Osteoblast (primary cell): ENCODE results near the gene ALG6. TPM values are rescaled to one million over a fixed set of nuclear protein-coding genes. Genes with fewer than 3 reads are reported as not detected.

Experiments
- DNase-seq: peaks from one replicate; pipeline ENCODE4 v3.0.0; 2011; ENCODE audit warnings: low spot score, mixed read lengths; ENCODE audit not compliant: insufficient read length; ENCODE audit errors: missing footprints
- H2AFZ ChIP-seq: 2 replicates; pipeline ENCODE4 v1.6.0; 2011; ENCODE audit warnings: mild to moderate bottlenecking, low read length
- H3K27ac ChIP-seq: 2 replicates; pipeline ENCODE4 v1.5.1; 2011; ENCODE audit warnings: mild to moderate bottlenecking, low read depth, low read length, moderate library complexity
- H3K27me3 ChIP-seq: 2 replicates; pipeline ENCODE4 v1.6.0; 2012; ENCODE audit warnings: mild to moderate bottlenecking, control low read depth, inconsistent platforms, low read length, moderate library complexity; ENCODE audit not compliant: insufficient read depth
- H3K36me3 ChIP-seq: 2 replicates; pipeline ENCODE4 v1.5.1; 2011; ENCODE audit warnings: mild to moderate bottlenecking, low read length, control low read depth, moderate library complexity; ENCODE audit not compliant: insufficient read depth
- H3K4me1 ChIP-seq: 2 replicates; pipeline ENCODE4 v1.5.1; 2011; ENCODE audit warnings: mild to moderate bottlenecking, low read length, control low read depth, moderate library complexity; ENCODE audit not compliant: insufficient read depth
- H3K4me2 ChIP-seq: 2 replicates; pipeline ENCODE4 v1.6.0; 2011; ENCODE audit warnings: mild to moderate bottlenecking, low read length; ENCODE audit not compliant: insufficient read depth
- H3K4me3 ChIP-seq: fragments of 200-600 bp; sonication (generic); 3 replicates; pipeline ENCODE4 v1.5.1; 2012; ENCODE audit warnings: mild to moderate bottlenecking, low read length, inconsistent platforms; ENCODE audit not compliant: insufficient read depth
- H3K79me2 ChIP-seq: 2 replicates; pipeline ENCODE4 v1.6.0; 2012; ENCODE audit warnings: mild to moderate bottlenecking, low read length, control low read depth, inconsistent platforms; ENCODE audit not compliant: insufficient read depth
- H3K9me3 ChIP-seq: 2 replicates; pipeline ENCODE4 v1.5.1; 2011; ENCODE audit warnings: low read depth, low read length, control low read depth
- H4K20me1 ChIP-seq: 2 replicates; pipeline ENCODE4 v1.6.0; 2012; ENCODE audit warnings: mild to moderate bottlenecking, low read length, control low read depth; ENCODE audit not compliant: insufficient read depth
- total RNA-seq: library from RNA; depleted of rRNA; stranded (reverse); fragments of >200 nt; gene quantifications from 2 replicates; pipeline ENCODE4 v1.2.3, GENCODE V29; 2012
- TF ChIP-seq, protein P1 (sequence below): IDR thresholded peaks from 2 replicates; pipeline ENCODE4 v1.5.1; 2011; ENCODE audit warnings: mild to moderate bottlenecking, low read depth, low read length, moderate library complexity; ENCODE audit errors: extremely low read depth

Gene ALG6
- 8.3 and 8.8 TPM in 2 replicates for total RNA-seq

DNA sequence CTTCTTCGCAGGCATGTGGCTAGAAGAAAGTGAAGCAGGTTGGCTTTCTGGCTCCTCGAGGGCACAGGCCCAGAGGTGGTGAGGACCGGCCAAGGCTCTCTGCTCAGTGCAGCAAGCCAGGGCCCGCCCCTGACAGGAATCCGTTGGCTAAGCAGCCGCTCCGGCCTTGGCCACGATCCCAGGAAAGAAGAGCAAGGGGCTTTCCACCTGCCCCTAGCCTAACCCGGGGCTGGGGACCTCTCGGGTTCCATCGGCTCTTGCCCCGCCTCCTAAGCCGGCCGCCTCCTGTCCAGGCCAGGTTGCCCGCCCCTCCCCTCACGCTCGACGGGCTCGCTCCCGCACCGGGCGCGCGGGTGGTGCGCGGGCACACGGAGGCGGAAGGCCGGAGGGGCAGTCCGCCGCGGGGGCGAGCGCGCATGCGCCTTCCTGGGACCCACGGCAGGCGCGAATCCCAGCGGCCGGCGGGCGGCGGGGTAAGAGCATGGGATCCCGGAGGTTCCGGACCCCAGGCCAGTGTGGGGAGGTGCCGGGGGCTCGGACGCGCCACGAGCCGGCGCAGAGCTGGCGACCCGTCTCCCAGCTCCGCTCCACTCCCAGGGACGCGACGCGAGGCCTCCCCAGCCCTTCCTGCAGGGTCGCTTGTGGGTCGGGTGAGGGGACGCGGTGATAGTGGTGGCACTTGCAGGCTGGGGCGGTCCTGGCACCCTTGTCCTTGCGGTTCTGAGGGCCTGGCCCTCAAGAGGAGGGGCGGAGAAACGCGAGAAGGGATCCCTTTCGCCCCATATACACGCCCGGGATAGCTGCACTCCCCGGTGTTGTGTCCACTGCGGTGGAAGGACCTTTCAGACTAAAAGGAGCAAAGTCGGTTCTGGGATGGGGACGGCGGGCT lies at the start of gene ALG6:
Gene ALG6 (plus strand): TSS at position 413 of the 889 bp plus-strand sequence. CDS start 3,351 bp downstream, outside the sequence.
- Histone ChIP-seq H3K36me3 (peaks cover 5% of the 10 kb centered on the region), H3K4me3 (peak within 1 kb of the TSS; percentile 92), H3K27ac (peak within 1 kb of the TSS; percentile 59), H3K27me3 (no peaks in the 10 kb centered on the region), H3K79me2 (no peaks in the 10 kb centered on the region), H3K4me1 (no peaks in the 10 kb centered on the region), H3K9me3 (no peaks in the 10 kb centered on the region), H3K4me2 (peak within 1 kb of the TSS; percentile 87), H4K20me1 (no peaks in the 10 kb centered on the region), H2AFZ (peak within 1 kb of the TSS; percentile 99)
- TF ChIP-seq, protein P1, sequence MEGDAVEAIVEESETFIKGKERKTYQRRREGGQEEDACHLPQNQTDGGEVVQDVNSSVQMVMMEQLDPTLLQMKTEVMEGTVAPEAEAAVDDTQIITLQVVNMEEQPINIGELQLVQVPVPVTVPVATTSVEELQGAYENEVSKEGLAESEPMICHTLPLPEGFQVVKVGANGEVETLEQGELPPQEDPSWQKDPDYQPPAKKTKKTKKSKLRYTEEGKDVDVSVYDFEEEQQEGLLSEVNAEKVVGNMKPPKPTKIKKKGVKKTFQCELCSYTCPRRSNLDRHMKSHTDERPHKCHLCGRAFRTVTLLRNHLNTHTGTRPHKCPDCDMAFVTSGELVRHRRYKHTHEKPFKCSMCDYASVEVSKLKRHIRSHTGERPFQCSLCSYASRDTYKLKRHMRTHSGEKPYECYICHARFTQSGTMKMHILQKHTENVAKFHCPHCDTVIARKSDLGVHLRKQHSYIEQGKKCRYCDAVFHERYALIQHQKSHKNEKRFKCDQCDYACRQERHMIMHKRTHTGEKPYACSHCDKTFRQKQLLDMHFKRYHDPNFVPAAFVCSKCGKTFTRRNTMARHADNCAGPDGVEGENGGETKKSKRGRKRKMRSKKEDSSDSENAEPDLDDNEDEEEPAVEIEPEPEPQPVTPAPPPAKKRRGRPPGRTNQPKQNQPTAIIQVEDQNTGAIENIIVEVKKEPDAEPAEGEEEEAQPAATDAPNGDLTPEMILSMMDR: no peak
- peak; percentile 99 for DNase-seq

DNA sequence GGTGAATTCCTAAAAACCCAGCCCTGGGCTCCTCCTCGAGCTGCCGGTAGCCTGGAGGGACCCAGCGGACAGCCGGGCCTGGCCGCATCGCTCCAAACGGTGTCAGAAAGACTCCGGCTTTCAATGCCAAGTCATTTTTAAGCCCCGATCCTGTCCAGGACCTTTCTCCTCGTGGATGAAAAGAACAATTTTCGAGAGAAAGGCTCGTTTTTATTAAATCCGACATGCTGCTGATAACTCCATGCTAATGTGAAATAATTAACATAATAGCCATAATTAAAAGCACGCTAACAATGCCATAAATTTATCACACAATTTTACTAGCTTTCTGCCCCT lies 49.6 kb upstream of the ALG6 start:
- Histone ChIP-seq H3K36me3 (no peaks in the 10 kb centered on the region), H3K79me2 (no peaks in the 10 kb centered on the region), H2AFZ (no peak overlapping the region), H3K4me1 (peaks cover 2% of the 10 kb centered on the region), H3K27me3 (peaks cover 74% of the 10 kb centered on the region), H4K20me1 (no peaks in the 10 kb centered on the region), H3K4me2 (peak overlapping the region; percentile 70), H3K9me3 (peaks cover 2% of the 10 kb centered on the region), H3K27ac (no peak overlapping the region), H3K4me3 (peak overlapping the region; percentile 53)
- DNase-seq: no peak
- TF ChIP-seq, protein P1: no peak

DNA sequence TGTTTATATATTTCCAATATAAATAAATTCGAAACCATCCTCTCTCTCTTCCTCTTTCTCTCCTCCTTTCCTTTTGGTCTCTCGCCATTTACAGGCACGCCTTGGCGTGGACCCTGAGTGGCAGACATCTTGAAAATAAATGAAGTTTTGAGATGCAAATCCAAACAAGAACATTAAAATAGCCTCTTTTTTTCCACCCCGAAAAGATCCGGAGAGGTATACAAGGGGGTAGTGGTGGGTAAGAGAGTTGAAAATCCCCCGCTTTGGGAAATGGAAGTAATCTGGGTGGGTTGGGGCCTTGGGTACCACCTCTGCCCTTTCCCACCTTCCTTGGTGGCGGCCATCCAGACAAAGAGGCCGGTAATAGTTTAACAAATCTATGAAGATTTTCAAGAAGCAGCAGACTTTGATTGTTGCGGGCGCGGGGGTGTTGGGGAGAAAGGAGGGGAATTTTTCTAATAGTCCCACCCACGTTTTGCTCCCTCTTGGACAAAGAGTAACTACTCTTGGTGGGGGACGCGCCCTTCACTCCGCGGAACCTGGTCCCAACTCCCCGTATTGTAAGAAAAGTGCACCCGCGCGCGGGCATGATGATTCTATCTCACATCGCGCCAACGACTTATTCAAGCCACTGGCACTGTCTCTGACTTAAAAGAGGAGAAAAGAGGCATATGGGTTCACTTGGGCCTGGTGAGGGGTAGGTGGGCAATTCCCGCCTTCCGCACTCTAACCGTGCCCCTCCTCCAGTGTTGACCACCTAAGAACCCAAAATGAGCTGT lies 49.0 kb upstream of the ALG6 start:
- Histone ChIP-seq H3K27me3 (peaks cover 81% of the 10 kb centered on the region), H3K79me2 (no peaks in the 10 kb centered on the region), H4K20me1 (no peaks in the 10 kb centered on the region), H3K4me2 (no peak overlapping the region), H3K4me3 (no peak overlapping the region), H2AFZ (no peak overlapping the region), H3K9me3 (peaks cover 2% of the 10 kb centered on the region), H3K27ac (no peak overlapping the region), H3K4me1 (peaks cover 2% of the 10 kb centered on the region), H3K36me3 (no peaks in the 10 kb centered on the region)
- DNase-seq: peak; percentile 74
- TF ChIP-seq, protein P1: no peak
